Activated CD4-positive, alpha-beta T cell treated with anti-CD3 and anti-CD28 coated beads, Interleukin-2, amount 50 U/mL, for 16 hours (primary cell): ENCODE data around the gene ATP5F1D.
"Not testable (repeated sequence)": the region's sequence is repeated elsewhere in the genome, so short reads cannot be mapped to it uniquely, and the experiment has no call there.

Source experiments
- DNase-seq: peaks from one replicate; pipeline ENCODE4 v3.0.0-alpha.2; 2020

The ATP5F1D gene

DNA sequence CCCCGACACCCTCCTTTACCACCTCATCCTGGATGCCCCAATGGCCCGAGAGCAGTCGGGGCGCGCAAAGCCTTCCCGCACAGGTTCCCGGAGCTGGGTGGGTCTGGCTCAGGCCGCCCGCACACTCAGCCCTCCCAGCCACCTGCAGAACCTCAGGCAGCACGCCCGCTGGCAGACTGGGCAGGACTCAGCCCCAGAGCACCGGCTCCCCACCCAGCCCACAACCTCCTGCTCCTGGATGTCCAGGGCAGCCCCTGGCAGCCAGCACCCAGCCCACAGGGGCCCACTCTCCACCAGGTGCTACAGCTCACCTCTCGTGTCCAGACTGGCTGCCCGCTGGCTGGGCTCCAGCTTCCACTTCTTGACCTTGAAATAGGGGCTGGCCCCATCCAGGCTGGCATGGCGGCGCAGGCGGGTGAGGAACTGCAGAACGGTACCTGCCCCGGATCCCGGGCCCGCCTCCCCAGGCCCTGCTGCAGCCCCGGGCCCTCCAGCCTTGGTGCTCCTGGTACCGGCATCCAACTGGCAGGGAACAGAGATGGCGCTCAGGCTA is 8.4 kb upstream of the ATP5F1D start:
- DNase-seq = no peak

DNA sequence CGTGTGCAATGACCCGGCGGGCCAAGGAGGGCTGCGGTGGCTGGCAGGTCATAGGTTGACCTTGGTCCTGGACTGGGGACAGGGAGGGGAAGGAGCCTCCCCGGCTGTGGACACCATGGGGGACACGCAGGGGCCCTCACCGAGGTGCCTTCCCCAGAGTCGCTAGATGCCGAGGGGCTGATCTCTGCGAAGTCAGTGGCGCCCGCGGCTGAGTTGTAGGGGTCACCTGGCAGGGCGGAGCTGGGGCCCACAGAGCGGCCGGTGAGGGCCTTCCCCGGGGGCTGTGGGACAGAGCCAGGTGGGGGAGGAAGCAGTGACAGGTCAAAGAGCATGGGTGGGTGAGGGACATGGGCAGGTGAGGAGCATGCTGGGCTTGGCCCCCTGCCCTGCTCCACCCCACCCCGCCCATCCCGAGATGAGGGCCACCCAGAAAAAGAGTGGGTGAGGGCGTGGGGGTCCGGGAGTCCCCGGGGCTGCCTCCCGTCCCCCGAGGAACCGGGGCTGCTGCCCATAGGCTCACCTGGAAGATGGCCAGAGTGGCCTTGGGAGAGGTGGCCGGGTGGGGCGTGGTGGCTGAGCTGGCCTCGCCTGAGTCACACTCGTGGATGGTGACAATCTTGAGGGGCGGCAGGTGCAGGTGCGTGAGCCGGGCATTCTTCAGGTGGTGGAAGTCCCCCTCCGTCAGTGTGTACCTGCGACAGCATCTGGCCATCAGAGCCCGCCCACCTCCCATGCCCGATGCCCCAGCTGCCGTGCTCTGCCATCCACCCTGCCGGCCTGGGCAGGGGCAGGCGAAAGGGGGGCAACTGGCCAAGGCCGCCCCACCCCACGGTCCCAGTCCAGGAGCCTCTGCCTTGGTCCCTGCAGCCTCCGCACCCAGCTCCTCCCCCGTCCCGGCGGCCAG is 7.2 kb upstream of the ATP5F1D start:
- DNase-seq = no peak

GRCh38 chr19:1234955-1235380 is 6.6 kb upstream of the ATP5F1D start:
- DNase-seq = no peak

DNA sequence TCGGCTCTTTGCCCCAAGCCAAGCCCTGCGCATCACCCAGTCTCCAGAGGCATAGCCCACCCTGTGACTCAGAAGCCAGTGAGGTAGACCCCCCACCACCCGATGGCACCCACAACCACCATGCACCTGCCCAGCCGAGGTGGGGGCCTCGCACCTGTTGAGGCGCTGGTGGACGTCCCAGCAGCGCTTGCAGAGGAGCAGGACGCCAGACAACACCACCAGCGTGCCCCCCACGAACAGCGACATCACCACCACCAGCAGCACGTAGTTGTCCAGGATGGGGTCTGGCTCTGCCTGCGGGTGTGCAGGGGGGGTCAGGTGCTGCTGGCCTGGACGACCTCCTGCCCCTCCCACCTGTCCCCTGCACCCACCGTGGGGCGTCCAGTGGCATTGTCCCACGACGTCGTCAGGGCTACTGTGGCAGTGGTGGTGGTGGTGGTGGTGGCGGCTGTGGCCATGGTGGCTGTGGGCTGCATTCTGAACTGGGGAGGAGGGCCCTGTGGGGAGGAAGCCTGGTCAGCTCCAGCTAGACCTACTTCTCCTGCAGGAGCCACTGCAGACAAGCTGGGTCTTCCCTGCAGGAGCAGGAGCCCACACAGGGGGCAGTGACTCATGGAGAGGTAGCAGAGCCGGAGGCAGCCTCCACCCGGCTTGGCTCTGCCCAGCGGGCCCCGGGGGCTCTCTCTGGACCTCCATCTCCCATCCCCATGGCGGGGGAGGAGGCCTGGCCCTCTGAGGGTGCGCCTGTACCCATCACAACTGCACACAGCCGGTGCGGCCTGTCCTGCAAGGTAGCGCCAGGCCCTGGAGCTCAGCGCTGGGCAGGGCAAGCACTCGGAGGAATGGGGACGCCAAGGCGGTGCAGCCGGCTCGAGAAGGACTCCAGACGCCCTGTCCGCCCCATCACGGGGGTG is 5.7 kb upstream of the ATP5F1D start:
- no peak for DNase-seq

DNA sequence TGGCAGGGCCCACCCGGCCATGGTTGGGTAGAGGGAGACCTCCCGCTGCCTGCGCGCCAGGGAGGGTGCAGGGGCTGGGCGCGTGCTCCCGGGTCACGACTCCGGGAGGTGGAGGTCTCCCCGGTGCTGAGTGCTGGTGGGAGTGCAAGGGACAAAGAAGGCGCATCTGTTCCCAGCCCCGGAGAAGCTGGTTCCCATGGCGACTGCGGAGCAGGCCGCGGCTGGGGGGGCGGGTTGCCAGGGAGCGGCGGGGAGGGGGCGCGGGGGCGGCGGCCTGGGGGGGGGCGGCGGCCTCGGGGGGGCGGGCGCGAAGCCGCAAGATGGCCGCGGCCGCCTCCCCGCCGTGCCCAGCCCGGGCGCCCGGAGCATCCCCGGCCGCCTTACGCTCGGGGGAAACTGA is 5.0 kb upstream of the ATP5F1D start:
- DNase-seq = no peak

- no peak for DNase-seq
Measured at GRCh38 chr19:1237027-1237659, 4.4 kb upstream of the ATP5F1D start.

DNA sequence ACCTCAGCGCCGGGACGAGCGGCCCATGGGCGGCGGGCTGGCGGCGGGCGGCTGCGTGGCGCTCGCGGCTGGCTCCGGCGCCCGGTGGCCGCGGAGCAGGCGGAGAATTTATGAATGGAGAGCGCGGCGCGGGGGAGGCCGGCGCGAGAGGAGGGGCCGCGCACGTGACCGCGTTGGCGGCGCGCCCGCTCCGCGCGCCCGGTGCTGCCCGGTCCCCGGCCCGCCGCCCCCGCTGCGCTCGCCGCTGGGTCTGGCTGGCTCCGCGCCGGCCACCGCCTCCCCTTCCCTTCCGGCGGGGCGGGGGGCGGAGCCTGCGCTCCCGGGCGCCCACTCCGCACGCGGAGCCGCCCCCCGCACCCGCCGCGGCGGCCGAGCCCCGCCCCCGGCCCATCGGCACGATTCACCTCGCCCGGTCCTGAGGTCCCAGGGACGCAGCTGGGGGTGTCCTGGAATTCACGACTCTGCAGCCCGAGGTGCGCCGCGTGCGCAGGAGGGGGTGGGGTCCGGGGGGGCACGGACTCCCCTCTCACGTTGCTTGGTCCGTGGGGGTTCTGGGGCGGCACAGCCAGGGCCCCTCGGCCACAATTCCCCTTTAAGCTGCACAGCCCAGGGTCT is 3.7 kb upstream of the ATP5F1D start, which contains the start of gene CBARP:
Gene CBARP, minus strand, starts transcription at position 252 of the 615 bp plus-strand sequence. CDS start 1,905 bp downstream, outside the sequence.
- no peak for DNase-seq

GRCh38 chr19:1238369-1239303 is 2.9 kb upstream of the ATP5F1D start:
- no peak for DNase-seq

DNA sequence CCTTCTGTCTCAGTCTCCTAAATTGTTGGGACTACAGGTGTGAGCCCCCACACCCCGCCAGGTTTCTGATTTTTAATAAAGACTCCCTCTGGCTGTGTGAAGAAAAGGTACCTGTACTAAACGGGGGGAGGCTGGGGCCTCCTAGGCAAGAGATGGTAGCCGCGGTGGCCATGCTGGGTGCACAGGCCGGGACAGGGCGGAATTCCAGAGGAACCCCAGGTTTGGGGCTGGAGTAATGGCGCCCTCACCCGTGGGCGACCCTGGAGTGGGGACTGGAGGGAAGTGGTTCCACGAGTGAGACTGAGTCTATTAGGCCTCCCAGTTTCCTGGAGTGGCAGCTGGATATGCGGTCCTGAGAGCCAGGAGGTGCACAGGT is 2.1 kb upstream of the ATP5F1D start:
- no peak for DNase-seq

GRCh38 chr19:1239796-1240737 is 1.5 kb upstream of the ATP5F1D start:
- DNase-seq = peak; percentile 93

- DNase-seq = no peak
Measured at GRCh38 chr19:1240925-1241324, 626 bp upstream of the ATP5F1D start.

DNA sequence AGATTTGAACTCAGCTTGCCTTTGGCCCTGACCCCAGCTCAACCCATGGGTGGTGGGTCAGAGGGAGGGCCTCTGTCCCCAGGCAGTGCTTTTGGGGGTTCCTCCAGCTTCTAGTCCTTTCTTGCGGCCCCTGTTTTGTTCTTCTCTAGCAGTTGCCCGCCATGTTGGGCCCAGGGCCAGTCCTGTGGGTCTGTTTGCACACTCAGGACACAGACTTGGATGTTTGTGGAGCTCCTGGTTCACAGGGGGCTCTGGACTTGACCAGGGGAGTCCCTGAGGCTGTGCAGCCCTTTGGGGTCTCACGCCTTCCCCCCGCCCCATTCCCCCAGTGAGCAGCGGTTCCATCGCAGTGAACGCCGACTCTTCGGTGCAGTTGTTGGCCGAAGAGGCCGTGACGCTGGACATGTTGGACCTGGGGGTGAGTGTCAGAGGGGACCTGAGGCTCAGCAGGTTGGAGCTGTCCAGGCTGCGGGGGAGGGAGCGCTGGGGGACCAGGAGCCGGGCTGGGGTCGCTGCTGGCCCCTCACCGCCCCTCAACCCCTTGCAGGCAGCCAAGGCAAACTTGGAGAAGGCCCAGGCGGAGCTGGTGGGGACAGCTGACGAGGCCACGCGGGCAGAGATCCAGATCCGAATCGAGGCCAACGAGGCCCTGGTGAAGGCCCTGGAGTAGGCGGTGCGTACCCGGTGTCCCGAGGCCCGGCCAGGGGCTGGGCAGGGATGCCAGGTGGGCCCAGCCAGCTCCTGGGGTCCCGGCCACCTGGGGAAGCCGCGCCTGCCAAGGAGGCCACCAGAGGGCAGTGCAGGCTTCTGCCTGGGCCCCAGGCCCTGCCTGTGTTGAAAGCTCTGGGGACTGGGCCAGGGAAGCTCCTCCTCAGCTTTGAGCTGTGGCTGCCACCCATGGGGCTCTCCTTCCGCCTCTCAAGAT is 2.5 kb downstream of the ATP5F1D start:
- DNase-seq = peak; percentile 83

DNA sequence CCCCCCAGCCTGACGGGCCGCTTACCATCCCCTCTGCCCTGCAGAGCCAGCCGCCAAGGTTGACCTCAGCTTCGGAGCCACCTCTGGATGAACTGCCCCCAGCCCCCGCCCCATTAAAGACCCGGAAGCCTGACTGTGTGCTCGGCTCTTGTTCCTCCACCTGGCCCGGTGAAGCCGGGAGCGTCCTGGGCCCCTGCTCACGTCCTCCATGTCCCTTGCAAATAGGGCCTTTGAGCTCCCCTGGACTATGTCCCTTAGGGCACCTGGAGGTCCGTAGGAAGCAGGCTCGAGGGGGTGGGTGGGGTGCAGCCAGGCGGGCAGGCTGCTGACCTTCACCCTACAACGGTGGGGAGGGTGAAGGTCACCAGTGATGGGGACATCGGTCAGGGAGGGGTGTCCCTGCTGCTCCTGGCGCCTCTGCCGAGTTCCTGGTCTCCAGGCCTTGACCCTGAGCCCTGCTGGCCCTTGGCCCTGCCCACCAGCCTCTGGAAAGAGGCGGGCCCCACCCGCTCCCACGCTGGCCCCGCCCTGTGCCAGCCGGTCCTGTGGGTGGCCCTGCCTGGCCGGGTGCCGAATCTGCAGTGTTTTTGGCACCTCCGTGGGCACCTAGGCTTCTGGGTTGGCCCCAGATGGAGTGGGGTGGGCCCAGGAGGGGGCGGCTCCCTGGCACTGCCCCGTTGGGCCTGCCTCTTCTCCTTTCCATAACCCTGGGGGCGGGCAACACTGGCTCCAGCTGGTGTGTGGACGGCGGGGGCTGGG is 3.3 kb downstream of the ATP5F1D start:
- no peak for DNase-seq

- no peak for DNase-seq
Measured at GRCh38 chr19:1245494-1246264, 4.1 kb downstream of the ATP5F1D start.

GRCh38 chr19:1246265-1247087 is 4.9 kb downstream of the ATP5F1D start:
- not testable (repeated sequence) for DNase-seq

- DNase-seq = no peak
Measured at GRCh38 chr19:1247748-1248138, 6.2 kb downstream of the ATP5F1D start.
